ENCODE data around the gene MCHR1. TPM values are rescaled to one million over a fixed set of nuclear protein-coding genes. Genes with fewer than 3 reads are reported as not detected.

Gene MCHR1
- total and polyA plus RNA-seq, 3 donors from 2014 or later, result 0.42 to 0.62 (median 0.47) TPM

GRCh38 chr22:40690370-40690769, 11.1 kb downstream of the MCHR1 start:
- WGBS, 2 donors, result 75 to 80% methylated on average over 8 of the region's 8 CpGs
- H3K4me1 ChIP-seq, result peaks cover 6% of the 10 kb centered on the region
- TF ChIP-seq POLR2A (IDR thresholded peaks at IDR 0.05), result no peak
- TF ChIP-seq CTCF (IDR thresholded peaks at IDR 0.05), result no peak
- no peak for DNase-seq
- H3K27ac ChIP-seq, result no peak overlapping the region
- H3K27me3 ChIP-seq, result no peaks in the 10 kb centered on the region
- intact Hi-C loops (cut with DNase I; ENCODE audit: low total_unique reads), result no loop called here
- no peaks in the 10 kb centered on the region for H3K9me3 ChIP-seq
- no peak overlapping the region for H3K4me3 ChIP-seq
- H3K36me3 ChIP-seq (ENCODE audit: low read depth, missing control alignments), result no peaks in the 10 kb centered on the region

- intact Hi-C loops (cut with DNase I; ENCODE audit: low total_unique reads), result no loop called here
- Histone ChIP-seq H3K36me3 (ENCODE audit: low read depth, missing control alignments) (no peaks in the 10 kb centered on the region), H3K4me3 (no peak overlapping the region), H3K9me3 (no peaks in the 10 kb centered on the region), H3K4me1 (peaks cover 10% of the 10 kb centered on the region), H3K27me3 (no peaks in the 10 kb centered on the region), H3K27ac (peak overlapping the region in 1 of 2 donors; percentile 28)
- no peak for DNase-seq
- no peak for TF ChIP-seq POLR2A (IDR thresholded peaks at IDR 0.05)
- no peak for TF ChIP-seq CTCF (IDR thresholded peaks at IDR 0.05)
Measured at GRCh38 chr22:40691532-40691931, 12.2 kb downstream of the MCHR1 start.

- DNase-seq, result peak; percentile 32
Measured at GRCh38 chr22:40694411-40694810, 15.1 kb downstream of the MCHR1 start.

GRCh38 chr22:40701274-40701673, 22.0 kb downstream of the MCHR1 start:
- H3K4me3 ChIP-seq, result no peak overlapping the region
- no peaks in the 10 kb centered on the region for H3K4me1 ChIP-seq
- no peak overlapping the region for H3K27ac ChIP-seq
- no peak for DNase-seq
- no peaks in the 10 kb centered on the region for H3K27me3 ChIP-seq
- TF ChIP-seq POLR2A (IDR thresholded peaks at IDR 0.05) (no peak), CTCF (IDR thresholded peaks at IDR 0.05) (no peak)
- no peaks in the 10 kb centered on the region for H3K36me3 ChIP-seq (ENCODE audit: low read depth, missing control alignments)
- H3K9me3 ChIP-seq, result no peaks in the 10 kb centered on the region
- intact Hi-C loops (cut with DNase I; ENCODE audit: low total_unique reads), result no loop called here
- WGBS, 2 donors, result 93 to 96% methylated on average over 7 of the region's 7 CpGs

More at GRCh38 chr22:40694411-40694810, 15.1 kb downstream of the MCHR1 start:
- H3K27ac ChIP-seq, result no peak overlapping the region
- H3K4me1 ChIP-seq, result peaks cover 10% of the 10 kb centered on the region
- no peaks in the 10 kb centered on the region for H3K27me3 ChIP-seq
- H3K9me3 ChIP-seq, result no peaks in the 10 kb centered on the region
- intact Hi-C loops (cut with DNase I; ENCODE audit: low total_unique reads), result no loop called here
- H3K36me3 ChIP-seq (ENCODE audit: low read depth, missing control alignments), result no peaks in the 10 kb centered on the region
- WGBS, 2 donors, result 55 to 61% methylated on average over 7 of the region's 7 CpGs
- no peak for TF ChIP-seq POLR2A (IDR thresholded peaks at IDR 0.05)
- no peak for TF ChIP-seq CTCF (IDR thresholded peaks at IDR 0.05)
- no peak overlapping the region for H3K4me3 ChIP-seq

- no peak overlapping the region for H3K27ac ChIP-seq
- H3K9me3 ChIP-seq, result no peaks in the 10 kb centered on the region
- TF ChIP-seq POLR2A (IDR thresholded peaks at IDR 0.05), result no peak
- no peak for TF ChIP-seq CTCF (IDR thresholded peaks at IDR 0.05)
- no peak overlapping the region for H3K4me3 ChIP-seq
- intact Hi-C loops (cut with DNase I; ENCODE audit: low total_unique reads), result no loop called here
- no peaks in the 10 kb centered on the region for H3K36me3 ChIP-seq (ENCODE audit: low read depth, missing control alignments)
- 65 to 80% methylated on average over 1 of the region's 1 CpG for WGBS, 2 donors
- no peaks in the 10 kb centered on the region for H3K4me1 ChIP-seq
- no peaks in the 10 kb centered on the region for H3K27me3 ChIP-seq
- no peak for DNase-seq
Measured at GRCh38 chr22:40703174-40703573, 23.9 kb downstream of the MCHR1 start.
